GM18861 (cell line): ENCODE data around the gene SLIT3.

Experiments
- ATAC-seq: cut with Tn5 transposase; IDR thresholded peaks from one replicate; pipeline ENCODE4 v1.9.1; 2021; ENCODE audit not compliant: unreplicated experiment

SLIT3 gene

DNA sequence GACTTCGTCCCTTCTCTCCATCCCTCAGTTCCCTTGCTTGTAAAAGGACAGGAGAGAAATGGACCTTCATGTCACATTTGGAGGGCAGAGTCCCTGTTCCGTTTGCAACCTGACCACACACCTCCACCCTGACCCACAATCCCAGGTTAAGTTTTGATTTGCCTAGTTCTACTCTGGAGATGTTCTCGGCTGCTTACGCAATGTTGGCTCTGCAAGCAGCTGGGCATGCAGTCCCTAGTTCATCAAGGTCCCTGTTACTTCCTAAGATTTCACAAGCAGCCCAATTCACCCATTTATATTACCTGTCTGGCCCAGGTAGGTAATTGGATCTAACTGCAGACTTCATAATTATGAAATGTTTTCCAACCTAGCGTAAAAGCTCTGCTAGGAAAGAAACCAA is 28.8 kb downstream of the SLIT3 start:
- no peak for ATAC-seq

DNA sequence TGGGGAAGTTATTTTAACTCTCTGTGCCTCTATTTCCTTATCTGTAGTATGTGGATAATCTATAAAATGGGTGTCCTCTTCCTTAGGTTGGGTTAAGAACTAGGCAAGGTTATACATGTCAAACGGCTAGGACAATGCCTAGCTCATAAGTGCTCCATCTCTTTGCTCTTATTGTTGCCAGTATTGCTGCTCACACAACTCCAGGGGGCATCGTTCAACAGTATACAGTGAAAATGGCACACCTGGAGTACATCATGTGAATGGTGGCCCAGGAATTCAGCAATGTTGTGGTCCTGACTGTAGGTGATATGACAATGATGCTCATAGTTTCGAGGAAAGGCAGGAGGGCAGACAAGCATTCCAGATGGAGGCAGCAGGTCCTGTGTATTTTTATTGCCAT is 30.1 kb downstream of the SLIT3 start:
- ATAC-seq, result no peak

GRCh38 chr5:169268019-169268418 is 32.9 kb downstream of the SLIT3 start:
- ATAC-seq, result no peak

DNA sequence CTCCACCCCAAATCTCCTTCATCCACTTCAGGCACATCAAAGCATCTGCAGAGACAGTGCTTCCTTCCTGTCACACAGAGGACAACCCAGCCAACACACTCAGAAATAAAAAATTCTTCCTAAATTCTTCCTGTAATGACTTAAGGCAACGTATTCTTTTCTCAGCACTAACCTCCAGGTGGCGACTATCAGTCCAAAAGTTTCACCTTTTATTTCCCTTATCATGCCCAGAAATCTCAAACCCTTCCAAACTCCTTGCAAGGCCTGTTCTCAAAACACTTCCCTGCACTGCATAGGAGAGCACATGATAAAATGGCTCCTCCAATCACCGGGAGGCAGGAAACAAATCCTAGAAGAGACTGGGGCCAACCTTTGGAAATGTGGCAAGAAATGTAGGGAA is 35.1 kb downstream of the SLIT3 start:
- ATAC-seq, result no peak

DNA sequence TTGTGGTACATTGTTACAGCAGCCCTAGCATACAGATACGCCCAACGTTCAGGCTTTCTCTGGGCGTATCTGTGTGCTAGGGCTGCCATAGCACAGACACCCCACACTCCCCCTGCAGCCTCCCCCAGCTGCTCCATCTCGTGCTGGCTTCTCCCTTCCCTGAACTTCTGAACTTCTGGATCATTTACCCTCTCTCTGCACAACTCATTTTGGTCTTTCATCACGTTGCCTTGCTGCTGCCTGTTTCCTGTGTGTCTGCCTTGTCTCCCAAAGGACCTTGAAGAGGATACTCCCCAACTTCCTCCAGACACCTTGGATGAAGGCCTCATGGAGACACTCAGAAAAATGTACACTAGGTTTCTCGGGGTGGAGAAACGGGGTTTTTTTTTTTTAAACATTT is 37.3 kb downstream of the SLIT3 start:
- ATAC-seq, result no peak

GRCh38 chr5:169260896-169261569 is 39.9 kb downstream of the SLIT3 start:
- ATAC-seq, result no peak

GRCh38 chr5:169258372-169259000 is 42.5 kb downstream of the SLIT3 start:
- ATAC-seq, result no peak

DNA sequence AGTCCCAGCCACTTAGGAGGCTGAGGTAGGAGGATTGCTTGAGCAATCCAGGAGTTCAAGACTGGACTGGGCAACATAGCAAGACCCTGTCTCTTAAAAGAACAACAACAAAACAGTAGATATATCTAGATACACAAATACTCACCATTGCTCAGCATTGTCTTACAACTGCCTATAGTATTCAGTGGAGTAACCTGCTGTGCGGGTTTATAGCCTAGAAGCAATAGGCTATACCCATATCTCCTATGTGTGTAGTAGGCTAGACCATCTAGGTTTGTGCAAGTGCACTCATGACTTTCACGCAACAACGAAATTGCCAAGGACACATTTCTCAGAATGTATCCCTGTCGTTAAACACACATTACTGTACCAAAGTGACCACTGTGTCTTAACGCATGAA is 44.7 kb downstream of the SLIT3 start:
- no peak for ATAC-seq

GRCh38 chr5:169253071-169253470 is 47.9 kb downstream of the SLIT3 start:
- ATAC-seq, result no peak

DNA sequence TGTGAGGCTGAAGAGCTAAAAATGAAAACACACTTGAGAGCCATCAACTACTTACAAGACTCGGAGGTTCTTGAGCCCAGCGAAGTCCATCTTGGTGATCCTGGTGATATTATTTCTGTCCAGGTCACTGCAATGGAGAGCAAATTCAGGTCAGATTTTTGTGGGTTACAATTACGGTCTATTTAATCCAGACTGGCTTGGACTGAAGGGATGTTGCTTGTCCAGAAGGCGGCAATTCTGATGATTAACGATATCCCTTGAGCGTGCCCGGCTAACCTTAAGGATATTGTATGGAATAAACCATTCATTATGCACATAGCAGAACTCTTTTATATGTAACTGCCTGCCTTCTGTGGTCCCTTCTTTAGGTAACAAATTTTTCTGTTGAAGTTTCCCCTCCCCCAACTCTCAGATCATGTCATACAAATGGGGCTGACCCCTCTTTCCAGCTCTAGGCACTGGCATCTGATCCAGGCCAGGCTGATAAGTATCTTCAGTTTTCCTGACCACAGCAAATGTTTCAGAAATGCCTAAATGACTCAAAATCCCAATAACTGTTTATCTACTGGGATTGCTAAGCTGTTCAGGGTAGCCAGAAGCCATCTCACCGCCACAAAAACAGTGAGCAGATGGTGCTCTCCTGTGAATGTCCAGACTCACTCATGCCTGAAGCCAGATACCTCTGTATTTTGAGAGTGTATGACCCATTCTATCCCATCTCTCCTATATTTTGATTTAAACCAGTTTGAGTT is 49.4 kb downstream of the SLIT3 start:
- ATAC-seq, result no peak

- ATAC-seq, result no peak
Measured at GRCh38 chr5:169250887-169251286, 50.1 kb downstream of the SLIT3 start.

DNA sequence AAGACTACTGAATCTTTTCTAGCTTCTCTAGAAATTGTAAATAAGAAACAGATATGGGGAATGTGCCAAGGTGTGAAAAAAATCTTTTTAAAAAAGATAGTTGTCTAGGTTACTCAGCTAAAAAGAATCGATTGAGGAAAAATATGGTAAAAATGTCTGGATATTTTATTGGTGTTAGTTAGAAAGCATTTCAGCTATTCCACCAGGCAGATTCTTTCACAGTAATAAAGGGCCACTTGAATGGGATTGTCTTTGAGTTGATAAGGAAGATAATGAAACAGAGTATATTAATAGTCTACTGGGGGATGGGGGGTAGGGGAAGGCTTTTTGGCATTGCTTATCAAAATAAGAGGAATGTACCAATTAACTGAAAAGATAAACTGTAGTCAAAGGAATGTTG is 51.9 kb downstream of the SLIT3 start:
- no peak for ATAC-seq

DNA sequence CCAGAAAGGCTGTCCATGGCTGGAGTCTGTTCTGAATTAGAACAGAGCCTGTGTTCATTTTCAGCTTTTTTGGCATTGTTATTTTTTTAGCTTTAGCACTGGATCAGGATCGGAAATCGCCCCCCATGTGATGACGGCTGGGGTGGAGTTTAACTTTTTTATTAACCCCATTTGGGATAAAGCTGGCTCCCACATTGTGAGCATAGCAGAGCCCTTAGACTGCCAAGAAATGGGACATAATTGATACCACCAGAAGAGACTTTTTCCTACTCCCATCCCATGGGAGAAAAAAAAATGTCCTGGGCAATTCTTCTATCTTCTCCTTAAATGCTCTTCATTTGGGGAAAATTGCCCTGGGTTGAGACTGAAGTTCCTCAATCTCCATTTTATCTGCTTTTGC is 52.4 kb downstream of the SLIT3 start:
- ATAC-seq, result no peak

DNA sequence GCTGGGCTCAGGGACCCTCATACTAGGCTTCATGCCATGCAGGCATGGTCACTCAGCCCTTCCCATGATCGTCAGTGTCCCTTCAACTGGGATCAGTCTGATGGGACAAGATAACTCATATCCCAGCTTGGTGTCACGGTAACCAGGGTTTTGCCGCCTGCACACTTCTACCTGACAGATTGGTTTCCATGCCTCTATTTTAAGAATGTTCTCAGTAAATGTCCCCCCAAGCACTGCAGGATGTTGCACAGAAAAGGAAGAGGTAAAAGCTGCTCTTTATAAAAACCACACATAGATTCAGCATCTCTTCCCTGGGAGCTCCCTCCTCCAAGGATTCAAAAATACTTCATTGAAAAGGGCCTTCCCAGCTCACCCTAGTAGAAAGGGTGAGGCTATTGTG is 56.1 kb downstream of the SLIT3 start:
- no peak for ATAC-seq

- no peak for ATAC-seq
Measured at GRCh38 chr5:169243651-169244422, 57.1 kb downstream of the SLIT3 start.

DNA sequence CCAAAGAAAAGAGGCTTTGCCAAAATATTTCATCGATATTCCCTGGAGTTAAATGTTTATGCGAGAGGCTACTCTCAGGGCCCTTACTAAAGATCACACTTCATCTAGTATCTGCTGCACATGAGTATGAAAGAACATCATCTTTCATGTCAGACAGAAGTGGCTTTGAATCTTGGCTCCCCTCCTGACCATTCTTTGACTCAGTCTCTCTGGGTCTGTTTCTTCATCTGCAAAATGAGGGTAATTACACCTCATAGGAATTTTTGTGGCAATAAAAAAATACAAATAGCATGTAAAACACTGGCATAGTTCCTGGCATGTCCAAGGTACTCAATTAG is 58.1 kb downstream of the SLIT3 start:
- no peak for ATAC-seq

DNA sequence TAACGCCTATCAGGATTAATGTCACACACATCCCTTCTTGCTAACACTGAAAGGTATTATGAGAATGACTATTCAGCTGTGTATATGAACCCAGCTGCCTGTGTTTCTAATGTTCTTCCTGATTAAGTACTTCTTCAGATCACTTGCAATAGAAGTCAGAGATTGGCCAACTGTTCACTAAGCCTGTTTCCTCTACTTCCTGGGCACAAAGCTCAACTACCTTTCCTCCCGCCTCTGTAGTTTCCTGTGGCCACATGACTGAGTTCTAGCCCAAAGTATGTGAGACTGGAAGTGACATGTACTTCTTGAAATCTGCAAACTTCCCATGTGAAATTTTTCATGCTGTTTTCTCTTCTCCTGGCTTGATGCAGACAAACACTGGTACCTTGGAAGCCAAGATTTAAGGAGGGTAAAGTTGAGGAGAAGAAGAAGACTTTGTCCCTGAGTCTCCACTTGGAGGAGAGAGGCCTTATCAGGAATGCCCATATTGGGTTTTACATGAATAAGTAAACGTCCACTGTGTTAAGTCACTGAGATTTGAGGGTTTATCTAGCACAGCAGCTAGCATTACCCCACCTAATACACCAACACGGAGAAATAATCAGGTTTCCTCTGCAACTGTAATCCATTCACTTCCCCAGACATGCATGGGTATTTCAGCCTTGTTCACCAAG is 58.6 kb downstream of the SLIT3 start:
- no peak for ATAC-seq

- ATAC-seq, result no peak
Measured at GRCh38 chr5:169229342-169229892, 71.5 kb downstream of the SLIT3 start.

GRCh38 chr5:169226895-169227294 is 74.0 kb downstream of the SLIT3 start:
- ATAC-seq, result no peak

- ATAC-seq, result no peak
Measured at GRCh38 chr5:169225830-169226356, 75.0 kb downstream of the SLIT3 start.

- no peak for ATAC-seq
Measured at GRCh38 chr5:169223595-169223953, 77.4 kb downstream of the SLIT3 start.
